Activated naive CD4-positive, alpha-beta T cell treated with anti-CD3 and anti-CD28 coated beads for 36 hours (primary cell): ENCODE data around the gene C19orf12. TPM values are rescaled to one million over a fixed set of nuclear protein-coding genes. Genes with fewer than 3 reads are reported as not detected.

ENCODE experiments used
- CTCF ChIA-PET: fragments of 350-600 bp; sonication (Branson Sonifier 250); formaldehyde crosslinking; loops from one replicate; lab custom pipeline; 2021; ENCODE audit warnings: antibody characterized with exemption; lab: Charles Lee
- DNase-seq: peaks from one replicate; pipeline ENCODE4 v3.0.0-alpha.2; 2020
- H3K27ac Mint-ChIP-seq: one replicate; pipeline ENCODE4 v1.8.0; 2021; ENCODE audit warnings: mild to moderate bottlenecking, mixed read lengths
- H3K27me3 Mint-ChIP-seq: one replicate; pipeline ENCODE4 v1.8.0; 2021; ENCODE audit warnings: low read depth, mixed read lengths
- H3K36me3 Mint-ChIP-seq: one replicate; pipeline ENCODE4 v1.8.0; 2021; ENCODE audit warnings: low read depth, mixed read lengths
- H3K4me1 Mint-ChIP-seq: one replicate; pipeline ENCODE4 v1.8.0; 2021; ENCODE audit warnings: low read depth, mixed read lengths
- H3K4me3 Mint-ChIP-seq: one replicate; pipeline ENCODE4 v1.8.0; 2021; ENCODE audit warnings: mild to moderate bottlenecking, moderate library complexity, mixed read lengths
- H3K9me3 Mint-ChIP-seq: one replicate; pipeline ENCODE4 v1.8.0; 2021; ENCODE audit warnings: mixed read lengths
- intact Hi-C: fragments of 100-400 bp; cut with micrococcal nuclease; formaldehyde crosslinking; loops from one replicate; pipeline ENCODE4 v1.15.1; 2023
- total RNA-seq, 2 experiments: library from RNA; stranded (reverse); gene quantifications; one replicate each; pipeline ENCODE4 v1.2.3, GENCODE V29; 2021

C19orf12 gene
- total RNA-seq: 10 to 100 TPM; 21.6 to 24.3 TPM

DNA sequence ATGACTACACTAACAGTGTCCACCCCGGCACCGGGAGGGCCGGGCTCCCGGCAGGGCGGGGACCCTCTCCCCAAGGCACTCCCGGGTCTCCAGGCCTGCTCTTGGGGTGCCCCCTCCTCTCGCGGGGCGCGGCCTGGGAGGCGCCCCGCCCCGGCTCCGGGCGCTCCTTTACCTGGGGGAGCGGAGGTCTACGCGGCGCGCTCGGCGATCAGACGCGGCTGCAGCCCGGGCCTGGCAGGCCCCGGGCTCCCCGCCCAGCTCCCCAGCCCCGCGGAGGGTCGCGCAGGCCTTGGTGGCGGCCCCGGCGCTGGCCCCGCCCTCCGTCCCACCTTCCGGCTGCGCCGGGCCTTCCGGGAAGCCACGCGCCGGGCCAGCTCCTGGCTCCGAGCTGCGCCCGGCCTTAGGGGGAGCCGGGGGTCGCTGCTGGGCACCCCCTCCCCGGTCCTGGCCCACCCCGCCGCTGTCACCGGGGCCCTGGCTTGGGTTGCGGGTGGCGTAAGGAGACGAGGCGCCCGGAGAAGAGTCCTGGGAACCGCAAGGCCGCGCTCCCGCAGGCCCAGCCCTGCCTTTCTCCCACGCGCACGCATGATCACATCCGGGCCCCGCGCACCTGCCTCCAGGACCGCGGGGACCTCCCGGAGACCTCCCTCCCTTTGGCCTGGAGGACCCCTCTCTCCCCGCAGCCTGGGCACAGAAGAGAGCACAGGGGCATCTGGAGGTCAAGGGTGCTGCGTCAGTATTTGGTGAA is at the start of gene C19orf12:
TSS of gene C19orf12 (minus strand) at position 309 of the 748 bp plus-strand sequence. CDS start 6,848 bp downstream, outside the sequence.
- Mint-ChIP-seq H3K27ac (peak within 1 kb of the TSS; percentile 97), H3K9me3 (no peaks in the 10 kb centered on the region), H3K4me3 (peak within 1 kb of the TSS; percentile 92), H3K27me3 (no peaks in the 10 kb centered on the region), H3K36me3 (peaks cover 18% of the 10 kb centered on the region), H3K4me1 (peaks cover 47% of the 10 kb centered on the region)
- CTCF ChIA-PET: interaction anchor here (0.6 to 7.7 kb wide), 11 partner anchors 11 to 137 kb away, joined by 3 to 145 read pairs (median 9); partner anchors contain the start of genes PLEKHF1 and POP4
- peak; percentile 69 for DNase-seq
- intact Hi-C loops: loop anchor here (1.0 to 10.0 kb wide), 3 partner anchors 43 to 510 kb away; partner anchors contain the start of gene CCNE1

DNA sequence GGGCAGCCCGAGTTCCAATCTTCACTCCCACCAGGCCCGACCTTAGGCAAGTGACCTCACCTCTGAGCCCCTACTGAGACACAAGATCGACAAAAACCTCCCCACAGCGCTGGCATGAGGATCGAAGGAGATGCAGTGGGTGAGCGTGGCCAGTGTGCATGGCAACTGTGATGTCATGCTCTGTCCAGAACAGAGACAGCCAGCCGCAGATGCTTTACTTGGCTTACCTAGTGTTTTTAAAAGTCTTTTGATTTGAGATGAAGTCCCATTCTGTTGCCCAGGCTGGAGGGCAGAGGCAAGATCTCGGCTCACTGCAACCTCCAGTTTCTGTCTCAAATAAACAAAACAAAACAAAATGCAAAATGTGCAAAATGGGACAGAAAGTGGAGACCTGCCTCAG is 49.3 kb upstream of the C19orf12 start:
- Mint-ChIP-seq H3K9me3 (no peaks in the 10 kb centered on the region), H3K4me3 (no peak overlapping the region), H3K27me3 (no peaks in the 10 kb centered on the region), H3K4me1 (peaks cover 3% of the 10 kb centered on the region), H3K27ac (no peak overlapping the region), H3K36me3 (no peaks in the 10 kb centered on the region)
- intact Hi-C loops: no loop called here
- no peak for DNase-seq
- CTCF ChIA-PET: interaction anchor here (0.6 to 1.5 kb wide), 3 partner anchors 12 to 108 kb away, joined by 3 to 9 read pairs (median 4); no protein-coding TSS in a partner anchor

- H3K4me1 Mint-ChIP-seq: peaks cover 3% of the 10 kb centered on the region
- H3K27me3 Mint-ChIP-seq: no peaks in the 10 kb centered on the region
- no peak for DNase-seq
- H3K27ac Mint-ChIP-seq: no peak overlapping the region
- no peaks in the 10 kb centered on the region for H3K36me3 Mint-ChIP-seq
- no peaks in the 10 kb centered on the region for H3K9me3 Mint-ChIP-seq
- intact Hi-C loops: no loop called here
- H3K4me3 Mint-ChIP-seq: no peak overlapping the region
- CTCF ChIA-PET: interaction anchor here (1.0 to 4.7 kb wide), 3 partner anchors 9 to 110 kb away, joined by 3 to 17 read pairs (median 9); no protein-coding TSS in a partner anchor
These were observed 48.1 kb upstream of the C19orf12 start for GRCh38 chr19:29763196-29763595.

DNA sequence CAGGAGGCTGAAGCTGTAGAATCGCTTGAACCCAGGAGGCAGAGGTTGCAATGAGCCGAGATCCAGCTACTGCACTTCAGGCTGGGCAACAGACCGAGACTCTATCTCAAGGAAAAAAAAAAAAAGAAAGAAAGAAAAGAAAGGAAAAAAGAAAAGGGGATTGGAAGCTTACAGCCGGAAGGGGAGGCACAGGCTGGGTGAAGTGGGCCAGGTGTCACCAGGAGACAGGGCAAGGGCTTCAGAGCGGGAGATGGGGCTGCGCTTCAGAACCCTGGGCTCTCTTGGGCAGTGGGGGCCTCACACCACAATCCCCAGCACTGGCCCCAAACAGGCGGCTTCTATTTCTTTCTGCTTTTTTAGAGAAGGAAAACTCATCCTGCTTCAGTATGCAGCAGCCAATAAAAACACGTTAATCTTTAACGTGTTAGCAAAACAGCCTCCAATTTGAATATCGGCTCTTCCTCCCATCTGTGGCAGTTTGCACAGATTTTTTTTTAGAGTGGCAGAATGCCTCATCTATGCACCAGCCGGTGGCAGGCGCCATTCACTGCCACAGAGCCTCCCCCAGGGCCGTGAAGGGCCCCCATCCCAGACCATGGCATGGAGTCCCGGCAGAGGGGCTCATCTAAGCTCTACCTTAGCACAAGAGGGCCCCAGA is 46.6 kb upstream of the C19orf12 start:
- Mint-ChIP-seq H3K27me3 (no peaks in the 10 kb centered on the region), H3K36me3 (no peaks in the 10 kb centered on the region), H3K9me3 (no peaks in the 10 kb centered on the region), H3K4me1 (peaks cover 3% of the 10 kb centered on the region), H3K4me3 (no peak overlapping the region), H3K27ac (no peak overlapping the region)
- intact Hi-C loops: no loop called here
- CTCF ChIA-PET: interaction anchor here (0.6 to 4.7 kb wide), 7 partner anchors 11 to 118 kb away, joined by 3 to 27 read pairs (median 4); no protein-coding TSS in a partner anchor
- no peak for DNase-seq

GRCh38 chr19:29760752-29761502 is 45.9 kb upstream of the C19orf12 start:
- H3K9me3 Mint-ChIP-seq: no peaks in the 10 kb centered on the region
- peaks cover 3% of the 10 kb centered on the region for H3K4me1 Mint-ChIP-seq
- no peak overlapping the region for H3K4me3 Mint-ChIP-seq
- no peak overlapping the region for H3K27ac Mint-ChIP-seq
- DNase-seq: no peak
- no peaks in the 10 kb centered on the region for H3K27me3 Mint-ChIP-seq
- intact Hi-C loops: loop anchor here (1.0 kb wide), 3 partner anchors 31 to 112 kb away; no protein-coding TSS in a partner anchor
- CTCF ChIA-PET: interaction anchor here (0.6 to 4.7 kb wide), 18 partner anchors 8 to 347 kb away, joined by 3 to 27 read pairs (median 4); no protein-coding TSS in a partner anchor
- no peaks in the 10 kb centered on the region for H3K36me3 Mint-ChIP-seq

DNA sequence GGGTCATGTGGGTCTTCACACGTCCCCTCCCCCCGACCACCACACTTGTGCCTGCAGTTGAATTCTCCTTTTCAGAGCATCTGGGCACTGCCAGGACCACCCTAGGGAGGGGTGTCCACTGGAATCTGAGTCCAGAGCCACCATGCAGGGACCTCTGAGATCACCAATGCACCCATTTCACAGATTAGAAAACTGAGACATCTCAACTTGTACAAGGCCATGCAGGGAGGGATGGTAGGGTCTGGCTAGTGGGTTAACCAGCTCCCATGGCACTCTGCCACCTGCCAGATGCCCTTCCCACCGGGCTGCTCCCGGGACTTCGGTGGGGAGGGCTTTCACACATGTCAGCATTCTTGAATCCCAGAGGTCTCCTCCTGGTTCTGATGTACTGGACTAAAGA is 44.3 kb upstream of the C19orf12 start:
- CTCF ChIA-PET: interaction anchor here (0.6 to 4.7 kb wide), 24 partner anchors 8 to 186 kb away, joined by 3 to 27 read pairs (median 4); no protein-coding TSS in a partner anchor
- Mint-ChIP-seq H3K36me3 (no peaks in the 10 kb centered on the region), H3K9me3 (no peaks in the 10 kb centered on the region), H3K27ac (no peak overlapping the region), H3K4me3 (no peak overlapping the region), H3K4me1 (peaks cover 3% of the 10 kb centered on the region), H3K27me3 (no peaks in the 10 kb centered on the region)
- intact Hi-C loops: no loop called here
- no peak for DNase-seq

DNA sequence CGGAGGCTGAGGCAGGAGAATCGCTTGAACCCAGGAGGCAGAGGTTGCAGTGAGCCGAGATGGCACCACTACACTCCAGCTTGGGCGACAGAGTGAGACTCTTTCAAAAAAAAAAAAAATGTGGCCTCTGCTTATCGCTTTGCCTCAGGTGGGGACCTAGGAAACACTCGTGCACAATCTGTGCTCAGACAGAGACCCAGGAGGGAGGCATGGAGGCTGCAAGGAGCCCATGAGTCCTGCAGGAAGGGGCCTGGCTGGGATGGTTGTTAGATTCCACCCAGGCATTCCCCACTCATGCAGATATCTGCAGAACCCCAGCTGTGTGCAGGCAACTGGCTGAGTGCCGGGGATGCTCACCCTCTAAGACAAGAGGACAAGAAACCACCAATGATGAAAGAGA is 43.8 kb upstream of the C19orf12 start:
- peaks cover 3% of the 10 kb centered on the region for H3K4me1 Mint-ChIP-seq
- CTCF ChIA-PET: interaction anchor here (0.6 to 4.7 kb wide), 10 partner anchors 10 to 271 kb away, joined by 3 to 27 read pairs (median 6); no protein-coding TSS in a partner anchor
- H3K27me3 Mint-ChIP-seq: no peaks in the 10 kb centered on the region
- no peaks in the 10 kb centered on the region for H3K9me3 Mint-ChIP-seq
- no peaks in the 10 kb centered on the region for H3K36me3 Mint-ChIP-seq
- H3K27ac Mint-ChIP-seq: no peak overlapping the region
- intact Hi-C loops: no loop called here
- no peak for DNase-seq
- no peak overlapping the region for H3K4me3 Mint-ChIP-seq

DNA sequence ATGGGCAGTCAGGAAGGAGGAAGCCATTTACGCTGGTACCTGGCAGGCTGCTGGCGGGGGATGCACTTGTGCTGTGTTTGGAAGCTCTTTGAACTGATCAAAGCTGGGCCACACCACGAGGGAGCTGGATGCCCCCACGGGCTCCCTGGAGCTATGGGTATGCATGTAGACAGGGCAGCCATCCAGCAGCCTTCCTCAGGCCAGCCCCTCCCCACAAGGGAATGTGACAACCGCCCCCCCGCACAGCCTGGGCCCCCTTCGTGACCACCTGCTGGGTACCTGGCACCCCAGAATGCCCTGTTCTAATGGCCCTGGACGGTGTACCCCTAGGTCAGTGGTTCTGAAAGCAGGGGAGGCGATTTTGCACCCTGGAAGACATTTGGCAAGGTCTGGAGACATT is 42.5 kb upstream of the C19orf12 start:
- no peak overlapping the region for H3K4me3 Mint-ChIP-seq
- no peaks in the 10 kb centered on the region for H3K27me3 Mint-ChIP-seq
- H3K27ac Mint-ChIP-seq: no peak overlapping the region
- no peaks in the 10 kb centered on the region for H3K36me3 Mint-ChIP-seq
- CTCF ChIA-PET: interaction anchor here (1.0 to 2.0 kb wide), 4 partner anchors 25 to 115 kb away, joined by 3 to 9 read pairs (median 5); no protein-coding TSS in a partner anchor
- H3K9me3 Mint-ChIP-seq: no peaks in the 10 kb centered on the region
- intact Hi-C loops: no loop called here
- DNase-seq: no peak
- peaks cover 3% of the 10 kb centered on the region for H3K4me1 Mint-ChIP-seq

GRCh38 chr19:29753934-29754305 is 38.9 kb upstream of the C19orf12 start:
- no peak for DNase-seq
- CTCF ChIA-PET: interaction anchor here (0.6 to 0.9 kb wide), 2 partner anchors 14 to 17 kb away, joined by 3 to 4 read pairs; no protein-coding TSS in a partner anchor
- intact Hi-C loops: no loop called here
- Mint-ChIP-seq H3K27ac (no peak overlapping the region), H3K27me3 (no peaks in the 10 kb centered on the region), H3K36me3 (no peaks in the 10 kb centered on the region), H3K9me3 (no peaks in the 10 kb centered on the region), H3K4me3 (no peak overlapping the region), H3K4me1 (no peaks in the 10 kb centered on the region)

DNA sequence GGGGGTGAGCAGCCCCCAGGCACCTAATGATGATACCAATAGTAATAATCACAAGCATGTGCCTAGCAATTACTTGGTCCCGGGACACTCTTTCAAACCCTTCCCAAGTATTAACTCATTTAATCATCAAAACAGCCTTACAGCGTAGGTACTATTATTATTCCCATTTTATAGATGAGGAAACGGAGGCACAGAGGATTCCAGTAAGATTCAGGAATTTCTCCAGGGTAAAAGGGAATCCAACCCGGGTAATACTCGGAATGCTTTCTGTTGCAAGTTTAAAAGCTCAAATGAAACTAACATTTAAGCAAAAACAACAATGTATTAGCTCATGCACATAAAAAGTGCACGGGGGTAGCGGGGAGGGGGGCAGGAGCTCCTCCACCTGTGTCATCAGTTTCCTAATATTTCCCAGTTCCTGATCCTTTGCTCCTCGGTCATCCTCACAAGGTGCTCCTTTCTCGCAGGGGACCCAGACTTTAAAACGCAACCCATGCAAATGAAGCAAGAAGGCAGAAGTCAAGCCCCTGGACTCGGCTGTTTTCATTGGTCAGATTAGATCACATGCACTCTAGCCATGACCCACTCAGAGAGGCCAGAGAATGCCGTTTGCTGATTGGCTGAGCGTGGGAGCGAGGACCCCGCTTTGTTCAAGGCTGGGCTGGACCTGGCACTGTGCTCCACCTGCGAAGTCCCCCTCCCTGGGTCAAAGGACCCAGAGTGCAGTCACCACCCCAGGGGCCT is 38.3 kb upstream of the C19orf12 start:
- H3K27me3 Mint-ChIP-seq: no peaks in the 10 kb centered on the region
- H3K4me3 Mint-ChIP-seq: no peak overlapping the region
- CTCF ChIA-PET: interaction anchor here (0.6 to 0.9 kb wide), 2 partner anchors 13 to 18 kb away, joined by 3 to 4 read pairs; no protein-coding TSS in a partner anchor
- no peaks in the 10 kb centered on the region for H3K4me1 Mint-ChIP-seq
- H3K27ac Mint-ChIP-seq: no peak overlapping the region
- H3K9me3 Mint-ChIP-seq: no peaks in the 10 kb centered on the region
- intact Hi-C loops: no loop called here
- DNase-seq: no peak
- no peaks in the 10 kb centered on the region for H3K36me3 Mint-ChIP-seq

DNA sequence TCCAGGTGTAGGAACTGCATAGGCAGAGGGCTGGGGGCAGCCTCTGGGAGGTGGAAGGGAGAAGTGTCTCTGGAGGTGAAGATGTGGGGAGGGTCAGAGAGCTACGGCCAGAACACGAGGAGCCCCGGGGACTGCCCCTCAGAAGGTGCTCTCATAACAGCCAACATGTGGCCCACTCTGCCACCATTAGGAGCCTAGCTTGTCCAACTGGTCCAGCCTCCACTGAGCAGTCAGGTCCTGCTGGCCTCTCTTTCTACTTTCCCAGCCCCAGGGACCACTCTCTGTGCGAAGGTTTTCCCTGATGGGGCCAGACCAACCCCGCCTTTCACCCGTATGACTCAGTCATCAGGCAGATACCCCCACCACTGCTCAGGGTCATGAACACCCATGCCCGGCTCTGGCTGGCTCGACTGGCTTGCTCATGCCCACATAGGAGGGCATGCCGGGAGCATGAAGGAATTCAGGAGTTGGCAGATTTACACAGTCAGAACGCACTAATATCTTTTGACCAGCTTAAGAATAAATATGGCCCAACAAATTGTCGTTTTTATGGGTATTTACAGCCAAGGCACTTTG is 37.5 kb upstream of the C19orf12 start:
- Mint-ChIP-seq H3K4me3 (no peak overlapping the region), H3K27me3 (no peaks in the 10 kb centered on the region)

More for the DNA sequence above, 37.5 kb upstream of the C19orf12 start:
- no peaks in the 10 kb centered on the region for H3K36me3 Mint-ChIP-seq
- intact Hi-C loops: no loop called here
- DNase-seq: no peak
- no peaks in the 10 kb centered on the region for H3K9me3 Mint-ChIP-seq
- CTCF ChIA-PET: interaction anchor here (0.9 to 1.6 kb wide), 2 partner anchors 26 to 120 kb away, joined by 6 to 7 read pairs; no protein-coding TSS in a partner anchor
- no peak overlapping the region for H3K27ac Mint-ChIP-seq
- no peaks in the 10 kb centered on the region for H3K4me1 Mint-ChIP-seq
